H9 (cell line): ENCODE results near the gene BRCA1. TPM values are rescaled to one million over a fixed set of nuclear protein-coding genes. Genes with fewer than 3 reads are reported as not detected.

Experiments used
- DNase-seq: peaks from one replicate; pipeline ENCODE4 v3.0.0-alpha.2; 2017
- H2AFZ ChIP-seq: one replicate; pipeline ENCODE4 v1.6.1; 2013; ENCODE audit warnings: mild to moderate bottlenecking, low read length, control low read depth, moderate library complexity
- H2AK5ac ChIP-seq: 2 replicates; pipeline ENCODE4 v1.6.1; 2013; ENCODE audit warnings: low read length, control low read depth, mixed read lengths; ENCODE audit not compliant: insufficient read length
- H2BK120ac ChIP-seq: one replicate; pipeline ENCODE4 v1.6.1; 2013; ENCODE audit warnings: low read depth, mild to moderate bottlenecking, low read length, control low read depth, inconsistent platforms; ENCODE audit not compliant: poor library complexity, severe bottlenecking
- H2BK12ac ChIP-seq: 2 replicates; pipeline ENCODE4 v1.6.1; 2013; ENCODE audit warnings: low read length, control low read depth, mixed read lengths, low read depth; ENCODE audit not compliant: insufficient read length
- H2BK15ac ChIP-seq: 2 replicates; pipeline ENCODE4 v1.6.1; 2013; ENCODE audit warnings: low read depth, low read length, control low read depth
- H2BK20ac ChIP-seq: one replicate; pipeline ENCODE4 v1.6.1; 2013; ENCODE audit warnings: low read depth, mild to moderate bottlenecking, low read length, control low read depth, inconsistent platforms; ENCODE audit not compliant: poor library complexity, severe bottlenecking
- H2BK5ac ChIP-seq: 2 replicates; pipeline ENCODE4 v1.6.1; 2013; ENCODE audit warnings: low read length, control low read depth, mixed read lengths; ENCODE audit not compliant: insufficient read length
- H3K14ac ChIP-seq: 2 replicates; pipeline ENCODE4 v1.6.1; 2013; ENCODE audit warnings: low read length, control low read depth; ENCODE audit not compliant: insufficient read depth
- H3K18ac ChIP-seq: 2 replicates; pipeline ENCODE4 v1.6.1; 2013; ENCODE audit warnings: low read depth, mild to moderate bottlenecking, mixed read lengths, low read length, control low read depth; ENCODE audit not compliant: insufficient read length
- H3K23ac ChIP-seq: 2 replicates; pipeline ENCODE4 v1.6.1; 2013; ENCODE audit warnings: low read length, control low read depth, mixed read lengths, low read depth; ENCODE audit not compliant: insufficient read length
- H3K23me2 ChIP-seq: 2 replicates; pipeline ENCODE4 v1.6.1; 2013; ENCODE audit warnings: low read depth, mild to moderate bottlenecking, mixed read lengths, low read length, control low read depth; ENCODE audit not compliant: insufficient read length, poor library complexity, severe bottlenecking
- H3K27ac ChIP-seq: 2 replicates; pipeline ENCODE4 v1.5.1; 2013; ENCODE audit warnings: low read length, control low read depth, mixed read lengths, low read depth; ENCODE audit not compliant: insufficient read length
- H3K27me3 ChIP-seq: 2 replicates; pipeline ENCODE4 v1.6.1; 2013; ENCODE audit warnings: low read length, control low read depth, inconsistent platforms; ENCODE audit not compliant: insufficient read depth
- H3K4ac ChIP-seq: 2 replicates; pipeline ENCODE4 v1.6.1; 2013; ENCODE audit warnings: low read depth, mild to moderate bottlenecking, control low read depth, inconsistent platforms, low read length, moderate library complexity
- H3K4me1 ChIP-seq: 2 replicates; pipeline ENCODE4 v1.6.1; 2013; ENCODE audit warnings: low read length, control low read depth, inconsistent platforms; ENCODE audit not compliant: insufficient read depth
- H3K4me2 ChIP-seq: 2 replicates; pipeline ENCODE4 v1.6.1; 2013; ENCODE audit warnings: low read length, control low read depth, mixed read lengths; ENCODE audit not compliant: insufficient read length, insufficient read depth
- H3K56ac ChIP-seq: 2 replicates; pipeline ENCODE4 v1.6.1; 2013; ENCODE audit warnings: low read depth, mild to moderate bottlenecking, mixed read lengths, low read length, control low read depth; ENCODE audit not compliant: insufficient read length
- H3K79me1 ChIP-seq: 2 replicates; pipeline ENCODE4 v1.6.1; 2013; ENCODE audit warnings: low read depth, mild to moderate bottlenecking, moderate library complexity, low read length, control low read depth, inconsistent platforms; ENCODE audit not compliant: insufficient read depth, poor library complexity, severe bottlenecking
- H3K79me2 ChIP-seq: 2 replicates; pipeline ENCODE4 v1.6.1; 2013; ENCODE audit warnings: low read length, control low read depth, inconsistent platforms; ENCODE audit not compliant: insufficient read depth
- H3K9ac ChIP-seq: 2 replicates; pipeline ENCODE4 v1.6.1; 2013; ENCODE audit warnings: low read length, control low read depth, mixed read lengths; ENCODE audit not compliant: insufficient read length; ENCODE audit errors: extremely low read depth
- H3K9me3 ChIP-seq: one replicate; pipeline ENCODE4 v1.6.1; 2013; ENCODE audit warnings: low read depth, low read length, inconsistent platforms; ENCODE audit not compliant: control insufficient read depth
- H3T11ph ChIP-seq: one replicate; pipeline ENCODE4 v1.6.1; 2013; ENCODE audit warnings: mild to moderate bottlenecking, low read length, control low read depth, inconsistent platforms
- H4K20me1 ChIP-seq: one replicate; pipeline ENCODE4 v1.6.1; 2013; ENCODE audit not compliant: control insufficient read depth, insufficient read length, insufficient read depth
- H4K5ac ChIP-seq: 2 replicates; pipeline ENCODE4 v1.6.1; 2013; ENCODE audit warnings: low read depth, mild to moderate bottlenecking, mixed read lengths, low read length, control low read depth; ENCODE audit not compliant: insufficient read length
- H4K8ac ChIP-seq: replicated peaks from 2 replicates; pipeline ENCODE4 v1.6.1; 2013; ENCODE audit warnings: low read length, control low read depth, mixed read lengths, low read depth; ENCODE audit not compliant: insufficient read length
- H4K91ac ChIP-seq: 2 replicates; pipeline ENCODE4 v1.6.1; 2013; ENCODE audit warnings: low read depth, mild to moderate bottlenecking, moderate library complexity, mixed read lengths, low read length, control low read depth; ENCODE audit not compliant: insufficient read length
- H3K27ac Mint-ChIP-seq, 3 experiments: 2 replicates in 2 of 3; 3 replicates in 1 of 3; pipeline ENCODE4 v1.8.0; 2020 to 2021; ENCODE audit warnings: mixed read lengths in 3 of 3, mild to moderate bottlenecking in 1 of 3, moderate library complexity in 1 of 3
- H3K27me3 Mint-ChIP-seq: 2 replicates; pipeline ENCODE4 v1.8.0; 2021; ENCODE audit warnings: low read depth, mild to moderate bottlenecking, moderate library complexity, mixed read lengths
- H3K36me3 Mint-ChIP-seq, 3 experiments: 2 replicates in 2 of 3; 3 replicates in 1 of 3; pipeline ENCODE4 v1.8.0; 2020 to 2021; ENCODE audit warnings: low read depth in 3 of 3, mixed read lengths in 3 of 3; ENCODE audit not compliant: insufficient read depth in 1 of 3
- H3K4me1 Mint-ChIP-seq, 2 experiments: 2 replicates each; pipeline ENCODE4 v1.8.0; 2020; ENCODE audit warnings: mixed read lengths in 2 of 2
- H3K4me3 Mint-ChIP-seq, 2 experiments: 2 replicates in 1 of 2; 3 replicates in 1 of 2; pipeline ENCODE4 v1.8.0; 2020 to 2021; ENCODE audit warnings: mild to moderate bottlenecking in 2 of 2, mixed read lengths in 2 of 2, moderate library complexity in 1 of 2
- H3K9me3 Mint-ChIP-seq, 2 experiments: 2 replicates in 1 of 2; 3 replicates in 1 of 2; pipeline ENCODE4 v1.8.0; 2020; ENCODE audit warnings: mild to moderate bottlenecking in 2 of 2, mixed read lengths in 2 of 2, moderate library complexity in 1 of 2
- WGBS: extraction: QIAGEN DNeasy Blood & Tissue Kit; methylation state at CpG from one replicate; pipeline ENCODE4 v1.1.7; 2013; ENCODE audit warnings: missing lambda C conversion rate, low lambda C conversion rate, mixed read lengths; ENCODE audit not compliant: insufficient read length; ENCODE audit errors: extremely low coverage; 5-methylcytosine and 5-hydroxymethylcytosine counted together
- total RNA-seq: library from RNA; stranded (reverse); gene quantifications from 2 replicates; pipeline ENCODE4 v1.2.1, GENCODE V29; 2021
- TF ChIP-seq, protein P1 (sequence below): fragments of 200-600 bp; sonication (generic); conservative IDR thresholded peaks from 3 replicates; pipeline ENCODE4 v1.8.0; 2021; ENCODE audit warnings: antibody characterized with exemption, mild to moderate bottlenecking

The BRCA1 gene
- total RNA-seq, 1 experiment from 2014 or later, result 32.3 TPM

DNA sequence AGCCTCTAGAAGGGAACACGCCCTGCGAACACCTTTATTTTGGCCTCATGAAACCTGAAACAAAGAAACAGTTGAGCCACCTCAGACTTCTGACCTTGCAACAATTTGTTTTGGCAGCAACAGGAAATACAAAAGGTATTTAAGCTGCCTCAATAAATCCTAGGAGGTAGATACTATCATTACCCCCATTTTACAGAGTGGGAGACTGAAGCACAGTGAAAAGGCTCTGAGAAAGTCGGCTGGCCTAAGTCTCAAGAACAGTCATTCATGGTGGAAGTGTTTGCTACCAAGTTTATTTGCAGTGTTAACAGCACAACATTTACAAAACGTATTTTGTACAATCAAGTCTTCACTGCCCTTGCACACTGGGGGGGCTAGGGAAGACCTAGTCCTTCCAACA is 81.1 kb downstream of the BRCA1 start:
- no peak overlapping the region for H3K27ac ChIP-seq

More for the DNA sequence above, 81.1 kb downstream of the BRCA1 start:
- no peak overlapping the region for H3T11ph ChIP-seq
- no peaks in the 10 kb centered on the region for H3K27me3 Mint-ChIP-seq
- H3K4me3 Mint-ChIP-seq, result no peak overlapping the region
- no CpG with 5 or more reads among the region's 4 CpGs for WGBS
- H3K18ac ChIP-seq, result no peak overlapping the region
- no peak overlapping the region for H2BK15ac ChIP-seq
- no peak overlapping the region for H4K91ac ChIP-seq
- H3K27ac Mint-ChIP-seq, result peak overlapping the region in 2 of 3 experiments; percentile 51 to 77; a peak in 2 of 7 replicates
- H2BK20ac ChIP-seq, result no peak overlapping the region
- no peaks in the 10 kb centered on the region; a peak in 1 of 5 replicates for H3K9me3 Mint-ChIP-seq
- H3K79me2 ChIP-seq, result no peaks in the 10 kb centered on the region
- H3K36me3 Mint-ChIP-seq, result peaks cover 14 to 29% (median 23%) of the 10 kb centered on the region in 3 experiments; a peak in 6 of 7 replicates
- no peak overlapping the region for H3K4me2 ChIP-seq
- no peak overlapping the region for H2AK5ac ChIP-seq
- no peak overlapping the region for H3K23ac ChIP-seq
- H3K4me1 Mint-ChIP-seq, result peaks cover 44 to 46% of the 10 kb centered on the region in 2 experiments
- H3K79me1 ChIP-seq, result no peaks in the 10 kb centered on the region
- no peak overlapping the region for H3K14ac ChIP-seq
- no peak overlapping the region for H2AFZ ChIP-seq
- DNase-seq, result no peak
- no peak overlapping the region for H2BK5ac ChIP-seq
- no peak overlapping the region for H4K5ac ChIP-seq
- no peaks in the 10 kb centered on the region for H3K9me3 ChIP-seq
- no peak overlapping the region for H3K4ac ChIP-seq
- peaks cover 13% of the 10 kb centered on the region; the same call in 1 of the 2 replicates for H3K4me1 ChIP-seq
- H3K9ac ChIP-seq, result no peak overlapping the region
- no peak overlapping the region for H4K8ac ChIP-seq
- no peaks in the 10 kb centered on the region for H3K23me2 ChIP-seq
- no peak overlapping the region for H2BK120ac ChIP-seq
- no peak overlapping the region for H3K56ac ChIP-seq
- H3K27me3 ChIP-seq, result no peaks in the 10 kb centered on the region
- TF ChIP-seq, protein P1, sequence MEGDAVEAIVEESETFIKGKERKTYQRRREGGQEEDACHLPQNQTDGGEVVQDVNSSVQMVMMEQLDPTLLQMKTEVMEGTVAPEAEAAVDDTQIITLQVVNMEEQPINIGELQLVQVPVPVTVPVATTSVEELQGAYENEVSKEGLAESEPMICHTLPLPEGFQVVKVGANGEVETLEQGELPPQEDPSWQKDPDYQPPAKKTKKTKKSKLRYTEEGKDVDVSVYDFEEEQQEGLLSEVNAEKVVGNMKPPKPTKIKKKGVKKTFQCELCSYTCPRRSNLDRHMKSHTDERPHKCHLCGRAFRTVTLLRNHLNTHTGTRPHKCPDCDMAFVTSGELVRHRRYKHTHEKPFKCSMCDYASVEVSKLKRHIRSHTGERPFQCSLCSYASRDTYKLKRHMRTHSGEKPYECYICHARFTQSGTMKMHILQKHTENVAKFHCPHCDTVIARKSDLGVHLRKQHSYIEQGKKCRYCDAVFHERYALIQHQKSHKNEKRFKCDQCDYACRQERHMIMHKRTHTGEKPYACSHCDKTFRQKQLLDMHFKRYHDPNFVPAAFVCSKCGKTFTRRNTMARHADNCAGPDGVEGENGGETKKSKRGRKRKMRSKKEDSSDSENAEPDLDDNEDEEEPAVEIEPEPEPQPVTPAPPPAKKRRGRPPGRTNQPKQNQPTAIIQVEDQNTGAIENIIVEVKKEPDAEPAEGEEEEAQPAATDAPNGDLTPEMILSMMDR, result no peak
- H4K20me1 ChIP-seq, result no peaks in the 10 kb centered on the region
- H2BK12ac ChIP-seq, result no peak overlapping the region
